GM23248 (cell line): ENCODE results near the gene ZNF552.

Experiments used
- EZH2 ChIP-seq: fragments of 200-600 bp; sonication (generic); IDR thresholded peaks from 2 replicates; pipeline ENCODE4 v1.6.1; 2018; ENCODE audit warnings: antibody characterized with exemption, mild to moderate bottlenecking; ENCODE audit not compliant: insufficient read depth, poor library complexity, severe bottlenecking
- EZH2phosphoT487 ChIP-seq: fragments of 200-600 bp; sonication (generic); IDR thresholded peaks from 2 replicates; pipeline ENCODE4 v1.6.1; 2018; ENCODE audit warnings: antibody characterized with exemption, moderate library complexity, mild to moderate bottlenecking, low read depth; ENCODE audit not compliant: insufficient read depth

DNA sequence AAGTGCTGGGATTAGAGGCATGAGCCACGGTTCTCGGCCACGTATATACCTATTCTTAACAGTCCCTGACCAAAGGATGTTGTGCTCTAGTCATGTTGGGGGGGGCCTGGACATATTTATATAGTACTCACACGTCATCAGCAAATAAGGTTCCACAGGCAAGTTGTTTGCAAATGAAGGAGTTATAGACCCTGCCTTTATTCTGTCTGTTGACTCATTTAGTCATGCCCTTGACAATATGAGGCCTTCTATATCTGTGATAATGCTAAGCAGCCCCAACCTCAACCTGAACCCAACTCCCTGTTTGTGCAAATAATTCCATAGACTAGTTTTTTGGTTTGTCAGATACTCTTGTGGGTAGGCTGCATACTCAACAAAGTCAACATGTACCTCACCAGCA, 36.4 kb downstream of the ZNF552 start:
- no peak for TF ChIP-seq EZH2
- TF ChIP-seq EZH2phosphoT487: no peak
